AG09319 (cell line): Measurements from ENCODE around the gene JPH3.

Source experiments
- DNase-seq: peaks from one replicate; pipeline ENCODE4 v3.0.0-alpha.2; 2010; ENCODE audit warnings: low read depth; ENCODE audit errors: extremely low read depth
- TF ChIP-seq, protein P1 (sequence below): IDR thresholded peaks from 2 replicates; pipeline ENCODE4 v1.5.1; 2011; ENCODE audit warnings: low read depth, mild to moderate bottlenecking, inconsistent platforms, low read length, moderate library complexity

The JPH3 gene

DNA sequence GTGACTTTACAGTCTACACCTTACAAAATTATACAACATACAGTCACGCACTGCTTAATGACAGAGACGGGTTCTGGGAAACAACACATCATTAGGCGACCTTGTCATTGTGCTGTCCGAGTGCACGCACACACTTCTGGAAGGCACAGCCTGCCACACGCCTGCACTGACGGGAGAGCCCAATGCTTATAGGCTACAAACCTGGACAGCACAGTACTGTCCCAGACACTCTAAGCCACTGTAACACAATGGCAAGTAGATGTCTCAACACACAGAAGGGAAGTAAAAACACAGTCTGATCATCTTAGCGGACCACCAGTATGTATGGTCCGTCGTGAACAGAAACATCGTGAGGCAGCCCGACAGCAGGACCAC, 133.7 kb downstream of the JPH3 start:
- no peak for DNase-seq
- TF ChIP-seq, protein P1, sequence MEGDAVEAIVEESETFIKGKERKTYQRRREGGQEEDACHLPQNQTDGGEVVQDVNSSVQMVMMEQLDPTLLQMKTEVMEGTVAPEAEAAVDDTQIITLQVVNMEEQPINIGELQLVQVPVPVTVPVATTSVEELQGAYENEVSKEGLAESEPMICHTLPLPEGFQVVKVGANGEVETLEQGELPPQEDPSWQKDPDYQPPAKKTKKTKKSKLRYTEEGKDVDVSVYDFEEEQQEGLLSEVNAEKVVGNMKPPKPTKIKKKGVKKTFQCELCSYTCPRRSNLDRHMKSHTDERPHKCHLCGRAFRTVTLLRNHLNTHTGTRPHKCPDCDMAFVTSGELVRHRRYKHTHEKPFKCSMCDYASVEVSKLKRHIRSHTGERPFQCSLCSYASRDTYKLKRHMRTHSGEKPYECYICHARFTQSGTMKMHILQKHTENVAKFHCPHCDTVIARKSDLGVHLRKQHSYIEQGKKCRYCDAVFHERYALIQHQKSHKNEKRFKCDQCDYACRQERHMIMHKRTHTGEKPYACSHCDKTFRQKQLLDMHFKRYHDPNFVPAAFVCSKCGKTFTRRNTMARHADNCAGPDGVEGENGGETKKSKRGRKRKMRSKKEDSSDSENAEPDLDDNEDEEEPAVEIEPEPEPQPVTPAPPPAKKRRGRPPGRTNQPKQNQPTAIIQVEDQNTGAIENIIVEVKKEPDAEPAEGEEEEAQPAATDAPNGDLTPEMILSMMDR = no peak

DNA sequence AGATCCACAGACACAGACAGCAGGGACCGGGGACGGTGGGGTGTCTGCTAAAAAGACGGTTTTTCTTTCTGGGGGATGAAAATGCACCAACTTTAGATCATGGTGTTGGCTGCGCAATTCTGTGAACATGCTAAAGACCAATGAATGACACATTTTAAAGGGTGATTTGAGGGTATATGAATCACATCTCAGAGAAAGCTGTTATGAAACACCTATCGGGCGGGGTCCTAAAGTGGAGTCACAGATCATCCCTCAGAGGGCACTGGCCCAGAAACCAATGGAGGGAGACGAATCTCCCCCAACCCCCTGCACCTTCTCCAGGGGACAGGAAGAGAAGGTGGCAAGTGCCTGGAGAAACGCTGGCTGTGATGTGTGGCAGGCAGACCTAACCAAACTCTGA, 137.5 kb downstream of the JPH3 start:
- no peak for DNase-seq
- TF ChIP-seq, protein P1 = no peak

DNA sequence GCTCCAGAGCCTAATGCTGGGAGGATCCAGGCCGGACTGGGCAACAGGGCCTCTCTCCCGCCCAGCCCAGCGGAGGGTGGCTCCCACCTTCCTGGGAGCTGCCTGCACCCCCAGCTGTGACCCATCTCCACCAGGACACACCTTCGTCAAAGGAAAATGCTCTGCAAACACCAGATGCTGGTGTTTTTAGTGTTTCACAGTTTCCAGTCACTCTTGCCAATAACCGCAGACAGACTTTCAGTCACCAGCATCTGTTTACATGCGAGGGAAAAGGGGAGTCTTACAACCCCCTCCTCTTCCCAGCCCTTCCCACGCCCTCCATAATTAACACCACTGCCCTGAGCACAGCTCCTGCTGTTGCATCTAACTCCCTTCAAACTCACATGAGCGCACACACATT, 138.1 kb downstream of the JPH3 start:
- TF ChIP-seq, protein P1 = no peak
- DNase-seq = no peak

DNA sequence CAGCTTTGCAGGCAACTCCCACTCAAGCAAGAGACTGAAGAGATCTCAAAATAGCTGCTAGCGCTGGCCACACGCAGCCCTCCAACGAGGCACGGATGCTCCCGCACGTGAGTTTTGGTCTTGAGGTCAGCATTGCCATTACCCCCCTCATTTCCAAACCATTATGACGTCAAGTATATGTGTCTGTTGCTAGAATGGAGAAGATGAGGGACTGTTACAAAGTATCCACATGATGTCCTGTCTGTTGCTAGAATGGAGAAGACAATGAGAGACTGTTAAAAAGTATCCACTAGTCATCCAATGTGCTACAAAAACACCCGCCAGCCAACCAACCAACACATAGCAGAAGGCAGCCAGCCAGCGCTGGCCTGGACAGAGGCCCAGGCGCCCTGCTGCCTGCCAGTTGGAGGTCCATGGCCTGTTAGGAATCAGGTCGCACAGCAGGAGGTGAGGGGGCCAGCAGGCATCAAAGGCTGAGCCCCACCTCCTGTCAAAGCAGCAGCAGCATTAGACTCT, 138.7 kb downstream of the JPH3 start:
- no peak for DNase-seq
- TF ChIP-seq, protein P1 = no peak

DNA sequence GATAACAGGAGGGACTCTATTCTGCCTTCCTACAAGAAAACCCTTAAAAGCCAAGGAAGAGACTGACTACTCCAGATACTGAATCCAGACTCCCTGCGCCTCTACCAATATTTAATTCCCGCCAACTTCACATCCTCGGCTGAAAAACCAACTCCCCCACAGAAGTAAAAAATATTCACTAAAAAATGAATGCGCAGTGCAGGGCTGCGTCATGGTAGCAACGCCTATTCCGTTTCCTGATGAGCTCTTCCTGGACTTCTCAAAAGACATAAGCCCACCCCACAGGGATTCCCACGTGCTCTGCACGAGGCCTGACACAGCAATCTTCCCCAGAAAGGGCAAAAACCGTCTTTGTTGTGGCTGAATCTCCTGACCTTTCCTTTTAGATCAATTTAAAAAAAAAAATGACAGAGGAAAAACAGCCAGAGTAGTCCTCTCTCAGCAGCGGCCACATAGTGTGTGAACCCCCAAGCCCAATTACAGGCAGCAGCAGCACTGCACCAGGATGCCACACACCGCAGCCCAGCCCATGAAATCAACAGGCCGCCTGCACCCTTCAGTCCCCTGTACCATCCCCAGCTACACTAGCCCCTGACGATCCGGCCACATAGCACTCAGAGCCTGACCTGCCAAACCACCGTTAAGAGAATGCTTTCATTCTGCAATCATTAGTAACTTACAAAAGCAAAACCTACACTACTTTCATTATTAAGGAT, 139.6 kb downstream of the JPH3 start:
- TF ChIP-seq, protein P1 = no peak
- DNase-seq = no peak

DNA sequence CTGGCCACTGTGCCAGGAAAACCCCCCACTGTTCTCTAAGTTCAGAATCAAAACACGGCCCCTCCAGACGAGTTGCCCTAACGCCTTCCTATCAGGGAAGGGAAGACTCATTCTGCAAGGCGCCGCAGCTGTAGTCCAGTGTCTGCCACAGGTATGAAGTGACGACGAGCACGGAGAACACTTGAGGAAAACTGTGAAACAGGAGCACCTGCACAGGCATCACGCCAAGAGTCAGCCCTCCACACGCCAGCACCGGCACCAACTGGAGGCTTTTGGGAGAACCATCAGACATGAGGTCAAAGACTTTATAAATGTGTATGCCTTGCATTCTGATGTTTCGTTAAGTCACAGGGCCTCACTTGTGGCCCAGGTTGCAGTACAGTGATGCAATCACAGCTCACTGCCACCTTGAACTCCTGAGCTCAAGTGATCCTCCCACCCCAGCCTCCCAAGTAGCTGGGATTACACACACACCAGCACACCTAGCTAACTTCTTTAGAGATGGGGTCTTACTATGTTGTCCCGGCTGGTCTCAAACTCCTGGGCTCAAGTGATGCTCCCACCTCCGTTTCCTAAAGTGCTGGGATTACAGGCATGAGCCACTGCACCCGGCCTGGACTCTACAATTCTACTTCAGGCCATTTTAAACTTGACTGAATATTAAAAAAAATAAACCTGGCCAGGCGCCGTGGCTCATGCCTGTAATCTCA, 140.6 kb downstream of the JPH3 start:
- TF ChIP-seq, protein P1 = no peak
- DNase-seq = no peak
